Posterior vena cava (tissue), 2 donors: ENCODE results near the gene TRPM4. TPM values are rescaled to one million over a fixed set of nuclear protein-coding genes. Genes with fewer than 3 reads are reported as not detected.
"Not testable (repeated sequence)": the region's sequence is repeated elsewhere in the genome, so short reads cannot be mapped to it uniquely, and the experiment has no call there.

ENCODE experiments used
- DNase-seq: peaks from one replicate; pipeline ENCODE4 v3.0.0-alpha.2; 2020; ENCODE audit warnings: low spot score
- intact Hi-C, 2 donors: fragments of 100-400 bp; cut with DNase I; formaldehyde crosslinking; loops; one replicate each; pipeline versions ENCODE4 v1.14.1 to v1.14.2; 2022 to 2023
- total RNA-seq, 2 donors: library from RNA; stranded (reverse); fragmentation: NEBNext Ultra II Directional; extraction: Animal tissue kit (Norgen Biotek cat#: 25700); gene quantifications; one replicate each; pipeline ENCODE4 v1.2.1, GENCODE V29; 2021
- donor health status: DM: yes; HTN: yes; CAD: no.
- donor health status: DM: yes; HTN: yes; CAD: no.

TRPM4 gene
- total RNA-seq, 2 donors from 2014 or later: 20.5 to 36.0 TPM

GRCh38 chr19:49168421-49168820, 10.8 kb downstream of the TRPM4 start:
- intact Hi-C loops: no loop called here

GRCh38 chr19:49173198-49173597, 15.6 kb downstream of the TRPM4 start:
- intact Hi-C loops: no loop called here
- DNase-seq: no peak

More at GRCh38 chr19:49168421-49168820, 10.8 kb downstream of the TRPM4 start:
- no peak for DNase-seq

- no peak for DNase-seq
- intact Hi-C loops: no loop called here
Measured at GRCh38 chr19:49180659-49181058, 23.1 kb downstream of the TRPM4 start.

- intact Hi-C loops: not testable (repeated sequence)
- peak; percentile 73 for DNase-seq
Measured at GRCh38 chr19:49182010-49182847, 24.6 kb downstream of the TRPM4 start.

GRCh38 chr19:49182848-49183375, 25.3 kb downstream of the TRPM4 start:
- intact Hi-C loops: no loop called here
- DNase-seq: peak; percentile 46

GRCh38 chr19:49186108-49186507, 28.5 kb downstream of the TRPM4 start:
- no peak for DNase-seq
- intact Hi-C loops: no loop called here

GRCh38 chr19:49188626-49189200, 31.1 kb downstream of the TRPM4 start:
- intact Hi-C loops: no loop called here
- peak; percentile 67 for DNase-seq

- intact Hi-C loops: no loop called here
- no peak for DNase-seq
Measured at GRCh38 chr19:49189259-49189658, 31.7 kb downstream of the TRPM4 start.

GRCh38 chr19:49190781-49191180, 33.2 kb downstream of the TRPM4 start:
- DNase-seq: peak; percentile 36
- intact Hi-C loops: no loop called here

GRCh38 chr19:49193822-49194394, 36.3 kb downstream of the TRPM4 start:
- DNase-seq: peak; percentile 46
- intact Hi-C loops: no loop called here

GRCh38 chr19:49194408-49194807, 36.8 kb downstream of the TRPM4 start:
- DNase-seq: no peak
- intact Hi-C loops: no loop called here

GRCh38 chr19:49196527-49197240, 39.1 kb downstream of the TRPM4 start:
- intact Hi-C loops: no loop called here
- peak; percentile 80 for DNase-seq

GRCh38 chr19:49200238-49200862, 42.8 kb downstream of the TRPM4 start:
- peak; percentile 73 for DNase-seq
- intact Hi-C loops: loop anchor here in 1 of 2 donors (5.0 kb wide), 1 partner anchor 103 kb away; no protein-coding TSS in a partner anchor

GRCh38 chr19:49201042-49201441, 43.5 kb downstream of the TRPM4 start:
- DNase-seq: no peak
- intact Hi-C loops: loop anchor here in 1 of 2 donors (5.0 kb wide), 1 partner anchor 104 kb away; no protein-coding TSS in a partner anchor

GRCh38 chr19:49205114-49205513, 47.5 kb downstream of the TRPM4 start:
- no peak for DNase-seq
- intact Hi-C loops: no loop called here

GRCh38 chr19:49209502-49209901, 51.9 kb downstream of the TRPM4 start:
- intact Hi-C loops: loop anchor here in 1 of 2 donors (2.0 kb wide), 1 partner anchor 127 kb away; no protein-coding TSS in a partner anchor
- DNase-seq: not testable (repeated sequence)

GRCh38 chr19:49210108-49210900, 52.7 kb downstream of the TRPM4 start:
- DNase-seq: peak; percentile 85
- intact Hi-C loops: no loop called here

- intact Hi-C loops: no loop called here
Measured at GRCh38 chr19:49210901-49211451, 53.4 kb downstream of the TRPM4 start.

More at GRCh38 chr19:49210901-49211451, 53.4 kb downstream of the TRPM4 start:
- no peak for DNase-seq
